Lung (tissue), 12 donors: ENCODE results near the gene PIGB. TPM values are rescaled to one million over a fixed set of nuclear protein-coding genes. Genes with fewer than 3 reads are reported as not detected.

ENCODE experiments used
- ATAC-seq: fragments of 200-7000 bp; cut with Tn5 transposase; one replicate; pipeline ENCODE4 v1.9.1; 2020; ENCODE audit warnings: moderate number of reproducible peaks; ENCODE audit not compliant: insufficient read depth, low FRiP score
- DNase-seq, 3 donors: peaks; one replicate each; pipeline ENCODE4 v3.0.0-alpha.2; 2013 to 2017
- H3K27ac ChIP-seq, 2 donors: one replicate each; pipeline ENCODE4 v1.5.1; 2013; ENCODE audit warnings: mild to moderate bottlenecking in 2 of 2, moderate library complexity in 2 of 2, control low read depth in 1 of 2, inconsistent platforms in 1 of 2, low read depth in 1 of 2, low read length in 1 of 2
- H3K27me3 ChIP-seq, 3 donors: one replicate each; pipeline ENCODE4 v1.5.1; 2013; ENCODE audit warnings: low read length in 2 of 3; ENCODE audit not compliant: control insufficient read depth in 3 of 3, insufficient read depth in 3 of 3
- H3K36me3 ChIP-seq, 4 donors: one replicate each; pipeline ENCODE4 v1.5.1; 2013; ENCODE audit warnings: low read length in 4 of 4, mild to moderate bottlenecking in 1 of 4, moderate library complexity in 1 of 4; ENCODE audit not compliant: control insufficient read depth in 4 of 4, insufficient read depth in 4 of 4
- H3K4me1 ChIP-seq, 5 donors: one replicate each; pipeline ENCODE4 v1.5.1; 2013; ENCODE audit warnings: low read length in 5 of 5, mild to moderate bottlenecking in 2 of 5, moderate library complexity in 1 of 5; ENCODE audit not compliant: control insufficient read depth in 5 of 5, insufficient read depth in 5 of 5
- H3K4me3 ChIP-seq: one replicate; pipeline ENCODE4 v1.5.1; 2013; ENCODE audit warnings: mild to moderate bottlenecking, control low read depth, moderate library complexity
- H3K9ac ChIP-seq, 2 donors: one replicate each; pipeline ENCODE4 v1.5.1; 2013; ENCODE audit warnings: low read length in 2 of 2, control low read depth in 1 of 2; ENCODE audit not compliant: insufficient read depth in 1 of 2
- H3K9me3 ChIP-seq, 4 donors: one replicate each; pipeline ENCODE4 v1.5.1; 2013; ENCODE audit warnings: low read length in 3 of 4, mild to moderate bottlenecking in 1 of 4, moderate library complexity in 1 of 4; ENCODE audit not compliant: control insufficient read depth in 4 of 4, insufficient read depth in 3 of 4
- WGBS, 2 donors: extraction: QIAGEN DNeasy Blood & Tissue Kit; methylation state at CpG; one replicate each; pipeline ENCODE4 v1.1.7; 2013; 5-methylcytosine and 5-hydroxymethylcytosine counted together
- polyA plus RNA-seq, 2 donors: library from polyadenylated mRNA; stranded (reverse); fragments of 200-250 nt; gene quantifications; one replicate each; pipeline ENCODE4 v1.2.1, GENCODE V29; 2013
- total RNA-seq, 2 donors: library from RNA; depleted of rRNA in 1 of 2; stranded (reverse); fragments of >200 nt in 1 of 2; gene quantifications; one replicate each; pipeline ENCODE4 v1.2.1, GENCODE V29; 2014 to 2021
- TF ChIP-seq, protein P1 (sequence below): IDR thresholded peaks from 2 replicates; pipeline ENCODE4 v1.5.1; 2012; ENCODE audit warnings: mild to moderate bottlenecking; ENCODE audit errors: control extremely low read depth, extremely low read depth
- donor health status: control.
- donor health status: control.
- donor health status: Bipolar disorder and iron deficiency.
- donor health status: healthy.
- donor health status: DM: yes; HTN: yes; CAD: no.

Gene PIGB
- total and polyA plus RNA-seq, 4 donors, result 9.8 to 17.0 (median 12.9) TPM

DNA sequence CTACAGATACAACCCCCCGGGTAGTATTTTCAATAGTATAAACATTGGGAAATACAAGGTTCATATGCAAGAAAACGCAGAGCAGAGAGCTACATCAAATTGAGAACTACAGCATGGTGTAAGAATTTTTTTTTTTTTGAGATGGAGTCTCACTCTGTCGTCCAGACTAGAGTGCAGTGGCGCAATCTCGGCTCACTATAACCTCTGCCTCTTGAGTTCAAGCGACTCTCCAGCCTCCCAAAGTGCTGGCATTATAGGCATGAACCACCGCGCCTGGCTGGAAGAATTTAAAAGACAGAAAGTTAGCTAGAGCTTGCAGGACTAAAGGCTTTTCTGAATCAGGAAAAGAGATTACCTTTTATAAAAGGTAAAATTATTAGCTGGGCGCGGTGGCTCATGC, 42.0 kb downstream of the PIGB start:
- DNase-seq (no peak), ATAC-seq (no peak)
- no peaks in the 10 kb centered on the region for H3K27me3 ChIP-seq
- peaks cover 0 to 23% (median 4%) of the 10 kb centered on the region in 4 donors for H3K36me3 ChIP-seq
- no peak overlapping the region for H3K4me3 ChIP-seq
- TF ChIP-seq, protein P1, sequence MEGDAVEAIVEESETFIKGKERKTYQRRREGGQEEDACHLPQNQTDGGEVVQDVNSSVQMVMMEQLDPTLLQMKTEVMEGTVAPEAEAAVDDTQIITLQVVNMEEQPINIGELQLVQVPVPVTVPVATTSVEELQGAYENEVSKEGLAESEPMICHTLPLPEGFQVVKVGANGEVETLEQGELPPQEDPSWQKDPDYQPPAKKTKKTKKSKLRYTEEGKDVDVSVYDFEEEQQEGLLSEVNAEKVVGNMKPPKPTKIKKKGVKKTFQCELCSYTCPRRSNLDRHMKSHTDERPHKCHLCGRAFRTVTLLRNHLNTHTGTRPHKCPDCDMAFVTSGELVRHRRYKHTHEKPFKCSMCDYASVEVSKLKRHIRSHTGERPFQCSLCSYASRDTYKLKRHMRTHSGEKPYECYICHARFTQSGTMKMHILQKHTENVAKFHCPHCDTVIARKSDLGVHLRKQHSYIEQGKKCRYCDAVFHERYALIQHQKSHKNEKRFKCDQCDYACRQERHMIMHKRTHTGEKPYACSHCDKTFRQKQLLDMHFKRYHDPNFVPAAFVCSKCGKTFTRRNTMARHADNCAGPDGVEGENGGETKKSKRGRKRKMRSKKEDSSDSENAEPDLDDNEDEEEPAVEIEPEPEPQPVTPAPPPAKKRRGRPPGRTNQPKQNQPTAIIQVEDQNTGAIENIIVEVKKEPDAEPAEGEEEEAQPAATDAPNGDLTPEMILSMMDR, result no peak
- H3K9ac ChIP-seq, result no peak overlapping the region
- H3K27ac ChIP-seq, result no peak overlapping the region
- H3K9me3 ChIP-seq, result no peaks in the 10 kb centered on the region
- H3K4me1 ChIP-seq, result no peaks in the 10 kb centered on the region
- 69 to 77% methylated on average over 10 of the region's 10 CpGs for WGBS, 2 donors

- ATAC-seq (no peak), DNase-seq (no peak)
- H3K36me3 ChIP-seq, result peaks cover 0 to 23% (median 4%) of the 10 kb centered on the region in 4 donors
- H3K27ac ChIP-seq, result no peak overlapping the region
- H3K9ac ChIP-seq, result no peak overlapping the region
- 97 to 98% methylated on average over 2 of the region's 2 CpGs for WGBS, 2 donors
- no peaks in the 10 kb centered on the region for H3K4me1 ChIP-seq
- no peak overlapping the region for H3K4me3 ChIP-seq
- no peaks in the 10 kb centered on the region for H3K9me3 ChIP-seq
- H3K27me3 ChIP-seq, result no peaks in the 10 kb centered on the region
- TF ChIP-seq, protein P1, result no peak
Measured at GRCh38 chr15:55362641-55363040, 43.6 kb downstream of the PIGB start.

- no peak overlapping the region for H3K4me3 ChIP-seq
- no peak for ATAC-seq
- H3K36me3 ChIP-seq, result peaks cover 0 to 19% (median 6%) of the 10 kb centered on the region in 4 donors
Measured at GRCh38 chr15:55366981-55367380, 48.0 kb downstream of the PIGB start.

More at GRCh38 chr15:55366981-55367380, 48.0 kb downstream of the PIGB start:
- WGBS, 2 donors, result 31 to 75% methylated on average over 1 of the region's 1 CpG
- H3K9ac ChIP-seq, result no peak overlapping the region
- no peaks in the 10 kb centered on the region for H3K9me3 ChIP-seq
- no peak for DNase-seq
- H3K4me1 ChIP-seq, result no peaks in the 10 kb centered on the region
- H3K27me3 ChIP-seq, result no peaks in the 10 kb centered on the region
- TF ChIP-seq, protein P1, result no peak
- H3K27ac ChIP-seq, result no peak overlapping the region
